A549 (cell line): Measurements from ENCODE around the gene TMEM82. TPM values are rescaled to one million over a fixed set of nuclear protein-coding genes. Genes with fewer than 3 reads are reported as not detected.

Experiments used
- ATAC-seq, 2 experiments: fragments of 200-7000 bp in 1 of 2; fragments of >200 bp in 1 of 2; cut with Nextera tagmentation in 1 of 2; cut with Tn5 transposase in 1 of 2; 3 replicates each; pipeline versions ENCODE4 v1.8.0 to v1.9.1; 2018 to 2020; ENCODE audit warnings: mild to moderate bottlenecking in 1 of 2, moderate library complexity in 1 of 2
- CTCF ChIA-PET: fragments of 300-600 bp; sonication (Branson Sonifier 250); formaldehyde crosslinking; extraction: SDS; loops from one replicate; lab custom pipeline; 2021; ENCODE audit warnings: antibody characterized with exemption, inconsistent platforms; lab: Yijun Ruan, JAX
- POLR2A ChIA-PET: fragments of 350-600 bp; formaldehyde crosslinking; extraction: SDS; loops from one replicate; lab custom pipeline; 2021; ENCODE audit warnings: antibody characterized with exemption, inconsistent platforms; lab: Yijun Ruan, JAX
- DNase-seq, 2 experiments: peaks; one replicate each; pipeline versions ENCODE4 v3.0.0 to v3.0.0-alpha.2; 2011 to 2016; ENCODE audit warnings: low read depth in 1 of 2, low spot score in 1 of 2
- FAIRE-seq: peaks from 2 replicates; lab custom pipeline; 2011; peaks lifted over from hg19 to GRCh38; lab: Jason Lieb, UNC
- H3K27ac ChIP-seq, 2 experiments: fragments of >200 bp; sonication (Bioruptor Twin); formaldehyde crosslinking; 3 replicates each; pipeline ENCODE4 v1.5.1; 2016 to 2017
- H3K4me1 ChIP-seq: fragments of >200 bp; sonication (Bioruptor Twin); formaldehyde crosslinking; 3 replicates; pipeline ENCODE4 v1.6.1; 2016
- H3K4me2 ChIP-seq: fragments of >200 bp; sonication (Bioruptor Twin); formaldehyde crosslinking; 3 replicates; pipeline ENCODE4 v1.6.1; 2016
- H3K4me3 ChIP-seq: fragments of >200 bp; sonication (Bioruptor Twin); formaldehyde crosslinking; 3 replicates; pipeline ENCODE4 v1.5.1; 2016
- H3K9me3 ChIP-seq: fragments of >200 bp; sonication (Bioruptor Twin); formaldehyde crosslinking; 3 replicates; pipeline ENCODE4 v1.6.1; 2016
- CEBPB ChIP-seq, 2 experiments: fragments of >200 bp in 1 of 2; sonication (Bioruptor Twin) in 1 of 2; formaldehyde crosslinking in 1 of 2; IDR thresholded peaks; 2 replicates each; pipeline ENCODE4 v1.6.1; 2012 to 2016
- CTCF ChIP-seq: fragments of >200 bp; sonication (Bioruptor Twin); formaldehyde crosslinking; IDR thresholded peaks from 3 replicates; pipeline ENCODE4 v1.5.1; 2016
- EP300 ChIP-seq, 2 experiments: fragments of >200 bp; sonication (Bioruptor Twin); formaldehyde crosslinking; IDR thresholded peaks; 2 replicates in 1 of 2; 3 replicates in 1 of 2; pipeline ENCODE4 v1.6.1; 2016 to 2017
- FOSB ChIP-seq: fragments of 250-450 bp; sonication (Bioruptor Pico); IDR thresholded peaks from 2 replicates; pipeline ENCODE4 v1.5.0; 2020; ENCODE audit warnings: mild to moderate bottlenecking, moderate library complexity
- FOSL2 ChIP-seq, 2 experiments: fragments of 450-650 bp in 1 of 2; fragments of >200 bp in 1 of 2; sonication (Bioruptor Twin) in 1 of 2; formaldehyde crosslinking; IDR thresholded peaks; 2 replicates each; pipeline versions ENCODE4 v1.5.0 to v1.6.1; 2016 to 2020; ENCODE audit warnings: mild to moderate bottlenecking in 1 of 2, moderate library complexity in 1 of 2
- HMGXB4 ChIP-seq: fragments of 250-450 bp; sonication (Bioruptor Pico); IDR thresholded peaks from 2 replicates; pipeline ENCODE4 v1.5.0; 2021; ENCODE audit warnings: mild to moderate bottlenecking, moderate library complexity, borderline replicate concordance
- KDM1A ChIP-seq: fragments of 200-600 bp; sonication (generic); IDR thresholded peaks from 2 replicates; pipeline ENCODE4 v1.6.1; 2016; ENCODE audit warnings: low read depth, mild to moderate bottlenecking
- MAFK ChIP-seq: fragments of 450-650 bp; IDR thresholded peaks from 2 replicates; pipeline ENCODE4 v1.6.1; 2014; ENCODE audit not compliant: partially characterized antibody
- MYC ChIP-seq: IDR thresholded peaks from 2 replicates; pipeline ENCODE4 v1.6.1; 2012; ENCODE audit warnings: mild to moderate bottlenecking, inconsistent platforms, low read length, improper control_type of control experiment, borderline replicate concordance
- NPAS2 ChIP-seq: fragments of 250-450 bp; sonication (Bioruptor Pico); IDR thresholded peaks from 2 replicates; pipeline ENCODE4 v1.8.0; 2022; ENCODE audit warnings: mild to moderate bottlenecking, moderate library complexity, borderline replicate concordance
- NR3C1 ChIP-seq: fragments of >200 bp; sonication (Bioruptor Twin); formaldehyde crosslinking; IDR thresholded peaks from 3 replicates; pipeline ENCODE4 v1.6.1; 2017
- POLR2A ChIP-seq: IDR thresholded peaks from 2 replicates; pipeline ENCODE4 v1.6.1; 2012; ENCODE audit warnings: mild to moderate bottlenecking, low read length
- REST ChIP-seq: fragments of 200-600 bp; sonication (generic); IDR thresholded peaks from 2 replicates; pipeline ENCODE4 v1.6.1; 2016; ENCODE audit warnings: antibody characterized with exemption, mild to moderate bottlenecking, moderate library complexity
- TP53 ChIP-seq: fragments of 250-450 bp; sonication (Bioruptor Pico); IDR thresholded peaks from 2 replicates; pipeline ENCODE4 v1.5.0; 2021; ENCODE audit warnings: mild to moderate bottlenecking, moderate library complexity
- ZNF302 ChIP-seq: fragments of 250-450 bp; sonication (Bioruptor Pico); IDR thresholded peaks from 2 replicates; pipeline ENCODE4 v1.9.0; 2021; ENCODE audit warnings: inconsistent platforms, mild to moderate bottlenecking, moderate library complexity
- WGBS: methylation state at CpG from one replicate; pipeline ENCODE4 v1.1.6; 2017; ENCODE audit errors: missing lambda C conversion rate; 5-methylcytosine and 5-hydroxymethylcytosine counted together
- polyA plus RNA-seq, 4 experiments: library from polyadenylated mRNA; depleted of rRNA in 3 of 4; stranded (reverse); fragments of >200 nt; fragmentation: RNase III in 1 of 4; extraction: RNeasy Plus Mini Kit Qiagen cat#74134 plus additional on column Dnase treatment in 1 of 4; gene quantifications; 2 replicates in 3 of 4; 3 replicates in 1 of 4; pipeline ENCODE4 v1.2.3, GENCODE V29; 2011 to 2017

TMEM82 gene
- polyA plus RNA-seq, 2 of the 4 experiments (the other 2 are of a cell fraction), result not detected

DNA sequence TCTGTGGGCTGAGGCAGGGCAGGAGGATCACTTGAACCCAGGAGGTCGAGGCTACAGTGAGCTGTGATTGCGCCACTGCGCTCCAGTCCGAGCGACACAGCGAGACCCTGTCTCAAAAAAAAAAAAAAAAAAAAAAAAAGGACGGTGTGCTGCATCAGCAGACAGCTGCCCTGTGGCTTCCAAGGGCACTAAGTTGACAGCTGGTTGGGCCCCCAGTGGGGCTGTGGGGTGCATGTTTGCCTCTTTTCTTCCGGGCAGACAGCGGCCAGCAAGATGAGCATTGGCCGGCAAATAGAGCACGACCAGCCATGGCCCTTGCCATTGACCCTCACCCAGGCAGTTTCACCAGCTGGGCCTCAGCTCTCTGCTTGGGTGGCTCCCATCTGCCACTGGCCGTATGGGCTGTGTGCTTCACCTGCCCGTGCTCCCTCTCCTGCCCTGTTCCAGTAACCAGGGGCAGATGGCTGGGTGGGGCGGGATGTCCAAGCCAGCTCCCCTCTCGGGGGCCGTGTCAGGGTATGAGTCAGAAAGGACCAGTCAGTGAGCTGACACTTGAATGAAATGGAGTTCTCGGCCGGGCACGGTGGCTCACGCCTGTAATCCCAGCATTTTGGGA lies 18.6 kb upstream of the TMEM82 start (continued):
- TF ChIP-seq HMGXB4 (CRISPR knock-in tag) (no peak), KDM1A (no peak), FOSL2 (IDR thresholded peaks at IDR 0.05) (no peak), FOSL2 (CRISPR knock-in tag; IDR thresholded peaks at IDR 0.05) (no peak), CTCF (no peak), EP300 (IDR thresholded peaks at IDR 0.05) (no peak), NPAS2 (CRISPR knock-in tag) (no peak)

GRCh38 chr1:15724949-15725880 lies 17.1 kb upstream of the TMEM82 start:
- no peak for ATAC-seq
- no peaks in the 10 kb centered on the region for H3K4me1 ChIP-seq
- CTCF ChIA-PET, result interaction anchor here (1.8 kb wide), 1 partner anchor 16 kb away, joined by 6 read pairs; no protein-coding TSS in a partner anchor
- H3K4me2 ChIP-seq, result no peak overlapping the region
- POLR2A ChIA-PET, result no interaction called here
- no peak for DNase-seq
- no peak overlapping the region for H3K4me3 ChIP-seq
- no peaks in the 10 kb centered on the region for H3K9me3 ChIP-seq
- 100% methylated on average over 3 of the region's 26 CpGs for WGBS
- TF ChIP-seq EP300 (IDR thresholded peaks at IDR 0.05) (no peak), MYC (no peak), NR3C1 (no peak), TP53 (CRISPR knock-in tag) (no peak), ZNF302 (CRISPR knock-in tag) (no peak), CEBPB (IDR thresholded peaks at IDR 0.05) (no peak), POLR2A (no peak), FOSB (CRISPR knock-in tag) (no peak), REST (no peak), MAFK (no peak), FOSL2 (IDR thresholded peaks at IDR 0.05) (no peak), FOSL2 (CRISPR knock-in tag; IDR thresholded peaks at IDR 0.05) (no peak)
- no peak overlapping the region for H3K27ac ChIP-seq
- FAIRE-seq, result no peak
